WTC11 (cell line): ENCODE results near the gene PLXNC1. TPM values are rescaled to one million over a fixed set of nuclear protein-coding genes. Genes with fewer than 3 reads are reported as not detected.

Source experiments
- ATF1 ChIP-seq: sonication (generic); formaldehyde crosslinking; IDR thresholded peaks from 2 replicates; pipeline ENCODE4 v1.8.1; 2023; ENCODE audit warnings: mild to moderate bottlenecking, moderate library complexity, missing genetic modification reagents
- CBFB ChIP-seq: sonication (generic); formaldehyde crosslinking; IDR thresholded peaks from 2 replicates; pipeline ENCODE4 v1.8.1; 2022; ENCODE audit warnings: mild to moderate bottlenecking, low read depth, missing genetic modification reagents
- CDX4 ChIP-seq: fragments of 250-450 bp; sonication (Bioruptor Pico); IDR thresholded peaks from 2 replicates; pipeline ENCODE4 v1.9.0; 2021; ENCODE audit warnings: moderate library complexity, mild to moderate bottlenecking, inconsistent platforms, borderline replicate concordance
- ELF4 ChIP-seq: sonication (generic); formaldehyde crosslinking; IDR thresholded peaks from 2 replicates; pipeline ENCODE4 v1.8.1; 2022; ENCODE audit warnings: low read depth, mild to moderate bottlenecking, moderate library complexity, missing genetic modification reagents
- ESRRA ChIP-seq: sonication (generic); formaldehyde crosslinking; IDR thresholded peaks from 2 replicates; pipeline ENCODE4 v1.8.1; 2022; ENCODE audit warnings: mild to moderate bottlenecking, missing genetic modification reagents, borderline replicate concordance
- GABPB1 ChIP-seq: sonication (generic); formaldehyde crosslinking; IDR thresholded peaks from 2 replicates; pipeline ENCODE4 v1.8.1; 2023; ENCODE audit warnings: mild to moderate bottlenecking, missing genetic modification reagents
- HMGA2 ChIP-seq: fragments of 250-450 bp; sonication (Bioruptor Pico); IDR thresholded peaks from 2 replicates; pipeline ENCODE4 v1.4.0; 2021; ENCODE audit warnings: mild to moderate bottlenecking, moderate library complexity
- JUN ChIP-seq: sonication (generic); formaldehyde crosslinking; IDR thresholded peaks from 2 replicates; pipeline ENCODE4 v1.8.0; 2023; ENCODE audit warnings: mild to moderate bottlenecking, missing genetic modification reagents
- NFYB ChIP-seq: sonication (generic); formaldehyde crosslinking; conservative IDR thresholded peaks from 2 replicates; pipeline ENCODE4 v1.8.0; 2022; ENCODE audit warnings: low read depth, missing genetic modification reagents
- NR1H2 ChIP-seq: sonication (generic); formaldehyde crosslinking; IDR thresholded peaks from 2 replicates; pipeline ENCODE4 v1.9.0; 2021; ENCODE audit warnings: mild to moderate bottlenecking, moderate library complexity, missing genetic modification reagents
- NR2C2 ChIP-seq: sonication (generic); formaldehyde crosslinking; IDR thresholded peaks from 2 replicates; pipeline ENCODE4 v1.8.0; 2022; ENCODE audit warnings: mild to moderate bottlenecking, missing genetic modification reagents
- PREB ChIP-seq: sonication (generic); formaldehyde crosslinking; IDR thresholded peaks from 2 replicates; pipeline ENCODE4 v1.8.1; 2022; ENCODE audit warnings: mild to moderate bottlenecking, missing genetic modification reagents, moderate library complexity, borderline replicate concordance
- TCF7 ChIP-seq: sonication (generic); formaldehyde crosslinking; IDR thresholded peaks from 2 replicates; pipeline ENCODE4 v1.8.0; 2022; ENCODE audit warnings: mild to moderate bottlenecking, low read depth, missing genetic modification reagents, moderate library complexity
- ZBTB21 ChIP-seq: sonication (generic); formaldehyde crosslinking; IDR thresholded peaks from 2 replicates; pipeline ENCODE4 v1.8.1; 2023; ENCODE audit warnings: mild to moderate bottlenecking, missing genetic modification reagents, borderline replicate concordance
- ZMAT4 ChIP-seq: fragments of 250-450 bp; sonication (Bioruptor Pico); IDR thresholded peaks from 2 replicates; pipeline ENCODE4 v1.9.0; 2021; ENCODE audit warnings: mild to moderate bottlenecking
- ZNF219 ChIP-seq: sonication (generic); formaldehyde crosslinking; IDR thresholded peaks from 2 replicates; pipeline ENCODE4 v1.8.0; 2023; ENCODE audit warnings: missing genetic modification reagents, mild to moderate bottlenecking, borderline replicate concordance
- ZNF263 ChIP-seq: sonication (generic); formaldehyde crosslinking; IDR thresholded peaks from 2 replicates; pipeline ENCODE4 v1.8.1; 2022; ENCODE audit warnings: low read depth, mild to moderate bottlenecking, moderate library complexity, missing genetic modification reagents
- ZNF396 ChIP-seq: fragments of 250-450 bp; sonication (Bioruptor Pico); IDR thresholded peaks from 2 replicates; pipeline ENCODE4 v1.8.0; 2021; ENCODE audit warnings: mild to moderate bottlenecking, moderate library complexity, borderline replicate concordance
- ZNF423 ChIP-seq: fragments of 250-450 bp; sonication (Bioruptor Pico); IDR thresholded peaks from 2 replicates; pipeline ENCODE4 v2.1.2; 2022; ENCODE audit warnings: mild to moderate bottlenecking, moderate library complexity
- total RNA-seq: library from RNA; stranded (reverse); gene quantifications from 3 replicates; pipeline ENCODE4 v1.2.3, GENCODE V29; 2021
- TF ChIP-seq, protein P1 (sequence below): sonication (generic); formaldehyde crosslinking; IDR thresholded peaks from 2 replicates; pipeline ENCODE4 v1.8.1; 2023; ENCODE audit warnings: mild to moderate bottlenecking, missing genetic modification reagents, borderline replicate concordance
- TF ChIP-seq, protein P2 (sequence below): sonication (generic); formaldehyde crosslinking; IDR thresholded peaks from 2 replicates; pipeline ENCODE4 v1.8.1; 2022; ENCODE audit warnings: missing genetic modification reagents, borderline replicate concordance
- TF ChIP-seq, protein P3 (sequence below): sonication (generic); formaldehyde crosslinking; IDR thresholded peaks from 2 replicates; pipeline ENCODE4 v1.8.1; 2022; ENCODE audit warnings: low read depth, mild to moderate bottlenecking, moderate library complexity, missing genetic modification reagents, borderline replicate concordance
- TF ChIP-seq, protein P4 (sequence below): sonication (generic); formaldehyde crosslinking; IDR thresholded peaks from 2 replicates; pipeline ENCODE4 v1.8.0; 2022; ENCODE audit warnings: mild to moderate bottlenecking, missing genetic modification reagents
- TF ChIP-seq, protein P5 (sequence below): sonication (generic); formaldehyde crosslinking; IDR thresholded peaks from 2 replicates; pipeline ENCODE4 v1.8.0; 2022; ENCODE audit warnings: mild to moderate bottlenecking, missing genetic modification reagents
- TF ChIP-seq, protein P6 (sequence below): fragments of 250-450 bp; sonication (Bioruptor Pico); IDR thresholded peaks from 2 replicates; pipeline ENCODE4 v2.1.2; 2022; ENCODE audit warnings: mild to moderate bottlenecking, moderate library complexity
- TF ChIP-seq, protein P7 (sequence below): sonication (generic); formaldehyde crosslinking; IDR thresholded peaks from 2 replicates; pipeline ENCODE4 v1.8.1; 2023; ENCODE audit warnings: mild to moderate bottlenecking, missing genetic modification reagents

PLXNC1 gene
- total RNA-seq, 1 experiment from 2014 or later, result 3.1 TPM

DNA sequence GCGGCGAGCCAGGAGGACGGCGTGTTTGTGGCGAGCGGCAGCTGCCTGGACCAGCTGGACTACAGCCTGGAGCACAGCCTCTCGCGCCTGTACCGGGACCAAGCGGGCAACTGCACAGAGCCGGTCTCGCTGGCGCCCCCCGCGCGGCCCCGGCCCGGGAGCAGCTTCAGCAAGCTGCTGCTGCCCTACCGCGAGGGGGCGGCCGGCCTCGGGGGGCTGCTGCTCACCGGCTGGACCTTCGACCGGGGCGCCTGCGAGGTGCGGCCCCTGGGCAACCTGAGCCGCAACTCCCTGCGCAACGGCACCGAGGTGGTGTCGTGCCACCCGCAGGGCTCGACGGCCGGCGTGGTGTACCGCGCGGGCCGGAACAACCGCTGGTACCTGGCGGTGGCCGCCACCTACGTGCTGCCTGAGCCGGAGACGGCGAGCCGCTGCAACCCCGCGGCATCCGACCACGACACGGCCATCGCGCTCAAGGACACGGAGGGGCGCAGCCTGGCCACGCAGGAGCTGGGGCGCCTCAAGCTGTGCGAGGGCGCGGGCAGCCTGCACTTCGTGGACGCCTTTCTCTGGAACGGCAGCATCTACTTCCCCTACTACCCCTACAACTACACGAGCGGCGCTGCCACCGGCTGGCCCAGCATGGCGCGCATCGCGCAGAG lies 873 bp downstream of the PLXNC1 start (continued):
- TF ChIP-seq, protein P1, sequence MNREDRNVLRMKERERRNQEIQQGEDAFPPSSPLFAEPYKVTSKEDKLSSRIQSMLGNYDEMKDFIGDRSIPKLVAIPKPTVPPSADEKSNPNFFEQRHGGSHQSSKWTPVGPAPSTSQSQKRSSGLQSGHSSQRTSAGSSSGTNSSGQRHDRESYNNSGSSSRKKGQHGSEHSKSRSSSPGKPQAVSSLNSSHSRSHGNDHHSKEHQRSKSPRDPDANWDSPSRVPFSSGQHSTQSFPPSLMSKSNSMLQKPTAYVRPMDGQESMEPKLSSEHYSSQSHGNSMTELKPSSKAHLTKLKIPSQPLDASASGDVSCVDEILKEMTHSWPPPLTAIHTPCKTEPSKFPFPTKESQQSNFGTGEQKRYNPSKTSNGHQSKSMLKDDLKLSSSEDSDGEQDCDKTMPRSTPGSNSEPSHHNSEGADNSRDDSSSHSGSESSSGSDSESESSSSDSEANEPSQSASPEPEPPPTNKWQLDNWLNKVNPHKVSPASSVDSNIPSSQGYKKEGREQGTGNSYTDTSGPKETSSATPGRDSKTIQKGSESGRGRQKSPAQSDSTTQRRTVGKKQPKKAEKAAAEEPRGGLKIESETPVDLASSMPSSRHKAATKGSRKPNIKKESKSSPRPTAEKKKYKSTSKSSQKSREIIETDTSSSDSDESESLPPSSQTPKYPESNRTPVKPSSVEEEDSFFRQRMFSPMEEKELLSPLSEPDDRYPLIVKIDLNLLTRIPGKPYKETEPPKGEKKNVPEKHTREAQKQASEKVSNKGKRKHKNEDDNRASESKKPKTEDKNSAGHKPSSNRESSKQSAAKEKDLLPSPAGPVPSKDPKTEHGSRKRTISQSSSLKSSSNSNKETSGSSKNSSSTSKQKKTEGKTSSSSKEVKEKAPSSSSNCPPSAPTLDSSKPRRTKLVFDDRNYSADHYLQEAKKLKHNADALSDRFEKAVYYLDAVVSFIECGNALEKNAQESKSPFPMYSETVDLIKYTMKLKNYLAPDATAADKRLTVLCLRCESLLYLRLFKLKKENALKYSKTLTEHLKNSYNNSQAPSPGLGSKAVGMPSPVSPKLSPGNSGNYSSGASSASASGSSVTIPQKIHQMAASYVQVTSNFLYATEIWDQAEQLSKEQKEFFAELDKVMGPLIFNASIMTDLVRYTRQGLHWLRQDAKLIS, result no peak
- TF ChIP-seq ESRRA (peak; percentile 43; the same call in 1 of the 2 replicates), HMGA2 (CRISPR knock-in tag) (no peak), CDX4 (CRISPR knock-in tag) (no peak), NR2C2 (CRISPR knock-in tag) (0 out of 2 replicates have a peak, but pooled peaks have one; percentile 14), ZNF219 (no peak), NR1H2 (CRISPR knock-in tag) (no peak), ZNF263 (no peak), ELF4 (no peak), NFYB (CRISPR knock-in tag) (no peak), TCF7 (no peak), ZBTB21 (CRISPR knock-in tag) (no peak; the same call in 1 of the 2 replicates), ZNF423 (CRISPR knock-in tag) (no peak), ZMAT4 (CRISPR knock-in tag) (no peak), ATF1 (CRISPR knock-in tag) (0 out of 2 replicates have a peak, but pooled peaks have one; percentile 40), PREB (CRISPR knock-in tag) (no peak), CBFB (CRISPR knock-in tag) (no peak), GABPB1 (peak; percentile 63; the same call in 1 of the 2 replicates), ZNF396 (CRISPR knock-in tag) (peak; percentile 71; the same call in 1 of the 2 replicates), JUN (CRISPR knock-in tag) (no peak)
- TF ChIP-seq, protein P2, sequence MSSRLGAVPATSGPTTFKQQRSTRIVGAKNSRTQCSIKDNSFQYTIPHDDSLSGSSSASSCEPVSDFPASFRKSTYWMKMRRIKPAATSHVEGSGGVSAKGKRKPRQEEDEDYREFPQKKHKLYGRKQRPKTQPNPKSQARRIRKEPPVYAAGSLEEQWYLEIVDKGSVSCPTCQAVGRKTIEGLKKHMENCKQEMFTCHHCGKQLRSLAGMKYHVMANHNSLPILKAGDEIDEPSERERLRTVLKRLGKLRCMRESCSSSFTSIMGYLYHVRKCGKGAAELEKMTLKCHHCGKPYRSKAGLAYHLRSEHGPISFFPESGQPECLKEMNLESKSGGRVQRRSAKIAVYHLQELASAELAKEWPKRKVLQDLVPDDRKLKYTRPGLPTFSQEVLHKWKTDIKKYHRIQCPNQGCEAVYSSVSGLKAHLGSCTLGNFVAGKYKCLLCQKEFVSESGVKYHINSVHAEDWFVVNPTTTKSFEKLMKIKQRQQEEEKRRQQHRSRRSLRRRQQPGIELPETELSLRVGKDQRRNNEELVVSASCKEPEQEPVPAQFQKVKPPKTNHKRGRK (CRISPR knock-in tag), result no peak
- TF ChIP-seq, protein P3, sequence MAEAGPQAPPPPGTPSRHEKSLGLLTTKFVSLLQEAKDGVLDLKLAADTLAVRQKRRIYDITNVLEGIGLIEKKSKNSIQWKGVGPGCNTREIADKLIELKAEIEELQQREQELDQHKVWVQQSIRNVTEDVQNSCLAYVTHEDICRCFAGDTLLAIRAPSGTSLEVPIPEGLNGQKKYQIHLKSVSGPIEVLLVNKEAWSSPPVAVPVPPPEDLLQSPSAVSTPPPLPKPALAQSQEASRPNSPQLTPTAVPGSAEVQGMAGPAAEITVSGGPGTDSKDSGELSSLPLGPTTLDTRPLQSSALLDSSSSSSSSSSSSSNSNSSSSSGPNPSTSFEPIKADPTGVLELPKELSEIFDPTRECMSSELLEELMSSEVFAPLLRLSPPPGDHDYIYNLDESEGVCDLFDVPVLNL, result no peak
- TF ChIP-seq, protein P4, sequence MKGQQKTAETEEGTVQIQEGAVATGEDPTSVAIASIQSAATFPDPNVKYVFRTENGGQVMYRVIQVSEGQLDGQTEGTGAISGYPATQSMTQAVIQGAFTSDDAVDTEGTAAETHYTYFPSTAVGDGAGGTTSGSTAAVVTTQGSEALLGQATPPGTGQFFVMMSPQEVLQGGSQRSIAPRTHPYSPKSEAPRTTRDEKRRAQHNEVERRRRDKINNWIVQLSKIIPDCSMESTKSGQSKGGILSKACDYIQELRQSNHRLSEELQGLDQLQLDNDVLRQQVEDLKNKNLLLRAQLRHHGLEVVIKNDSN, result no peak
- TF ChIP-seq, protein P5, sequence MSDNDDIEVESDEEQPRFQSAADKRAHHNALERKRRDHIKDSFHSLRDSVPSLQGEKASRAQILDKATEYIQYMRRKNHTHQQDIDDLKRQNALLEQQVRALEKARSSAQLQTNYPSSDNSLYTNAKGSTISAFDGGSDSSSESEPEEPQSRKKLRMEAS (CRISPR knock-in tag), result peak; percentile 58; the same call in 1 of the 2 replicates
- TF ChIP-seq, protein P6, sequence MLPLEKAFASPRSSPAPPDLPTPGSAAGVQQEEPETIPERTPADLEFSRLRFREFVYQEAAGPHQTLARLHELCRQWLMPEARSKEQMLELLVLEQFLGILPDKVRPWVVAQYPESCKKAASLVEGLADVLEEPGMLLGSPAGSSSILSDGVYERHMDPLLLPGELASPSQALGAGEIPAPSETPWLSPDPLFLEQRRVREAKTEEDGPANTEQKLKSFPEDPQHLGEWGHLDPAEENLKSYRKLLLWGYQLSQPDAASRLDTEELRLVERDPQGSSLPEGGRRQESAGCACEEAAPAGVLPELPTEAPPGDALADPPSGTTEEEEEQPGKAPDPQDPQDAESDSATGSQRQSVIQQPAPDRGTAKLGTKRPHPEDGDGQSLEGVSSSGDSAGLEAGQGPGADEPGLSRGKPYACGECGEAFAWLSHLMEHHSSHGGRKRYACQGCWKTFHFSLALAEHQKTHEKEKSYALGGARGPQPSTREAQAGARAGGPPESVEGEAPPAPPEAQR (CRISPR knock-in tag), result no peak
- TF ChIP-seq, protein P7, sequence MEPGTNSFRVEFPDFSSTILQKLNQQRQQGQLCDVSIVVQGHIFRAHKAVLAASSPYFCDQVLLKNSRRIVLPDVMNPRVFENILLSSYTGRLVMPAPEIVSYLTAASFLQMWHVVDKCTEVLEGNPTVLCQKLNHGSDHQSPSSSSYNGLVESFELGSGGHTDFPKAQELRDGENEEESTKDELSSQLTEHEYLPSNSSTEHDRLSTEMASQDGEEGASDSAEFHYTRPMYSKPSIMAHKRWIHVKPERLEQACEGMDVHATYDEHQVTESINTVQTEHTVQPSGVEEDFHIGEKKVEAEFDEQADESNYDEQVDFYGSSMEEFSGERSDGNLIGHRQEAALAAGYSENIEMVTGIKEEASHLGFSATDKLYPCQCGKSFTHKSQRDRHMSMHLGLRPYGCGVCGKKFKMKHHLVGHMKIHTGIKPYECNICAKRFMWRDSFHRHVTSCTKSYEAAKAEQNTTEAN (CRISPR knock-in tag), result no peak
